HCT116 (cell line): ENCODE results near the gene INCENP. TPM values are rescaled to one million over a fixed set of nuclear protein-coding genes. Genes with fewer than 3 reads are reported as not detected.

Experiments used
- ATAC-seq: fragments of 200-7000 bp; cut with Tn5 transposase; 2 replicates; pipeline ENCODE4 v1.9.1; 2020; ENCODE audit warnings: mild to moderate bottlenecking, moderate library complexity
- BruUV-seq: library from RNA; stranded (reverse); fragments of 400-500 nt; replicated peaks from 2 replicates; lab custom pipeline; 2021; lab: Mats Ljungman, UMichigan
- CTCF ChIA-PET: fragments of 300-600 bp; sonication (Branson Sonifier 250); formaldehyde crosslinking; loops from one replicate; lab custom pipeline; 2021; ENCODE audit warnings: antibody characterized with exemption; lab: Charles Lee
- POLR2A ChIA-PET: fragments of 300-600, 350-600 bp; sonication (Branson Sonifier 250); formaldehyde crosslinking; loops from one replicate; lab custom pipeline; 2021; ENCODE audit warnings: antibody characterized with exemption; lab: Charles Lee
- RAD21 ChIA-PET, 2 experiments: fragments of 300-600 bp; sonication (Branson Sonifier 250); formaldehyde crosslinking; loops; one replicate each; lab custom pipeline; 2023; ENCODE audit warnings: low total read pairs in 2 of 2; ENCODE audit not compliant: uncharacterized antibody in 2 of 2, unreplicated experiment in 2 of 2, low non-redundant PET in 1 of 2; lab: Charles Lee
- DNase-seq: peaks from one replicate; pipeline ENCODE4 v3.0.0-alpha.2; 2010; ENCODE audit warnings: low read depth, low spot score
- H2AFZ ChIP-seq: fragments of 200-600 bp; shearing (Covaris generic), sonication (generic); 2 replicates; pipeline ENCODE4 v1.6.1; 2017; ENCODE audit warnings: low read depth, mixed run types, mixed read lengths, antibody characterized with exemption, low read length; ENCODE audit not compliant: poor library complexity, severe bottlenecking
- H3K27ac ChIP-seq: 2 replicates; pipeline ENCODE4 v1.5.1; 2012; ENCODE audit warnings: low read depth, low read length
- H3K27me3 ChIP-seq: fragments of 200-600 bp; sonication (generic); 2 replicates; pipeline ENCODE4 v1.6.1; 2016; ENCODE audit warnings: mixed run types, low read length, mixed read lengths; ENCODE audit not compliant: insufficient read depth
- H3K36me3 ChIP-seq, 2 experiments: fragments of 200-500 bp in 1 of 2; fragments of 200-600 bp in 1 of 2; sonication (Bioruptor generic) in 1 of 2; sonication (generic) in 1 of 2; 2 replicates each; pipeline versions ENCODE4 v1.5.1 to v1.6.1; 2014 to 2016; ENCODE audit warnings: low read length in 2 of 2, inconsistent platforms in 1 of 2, mixed read lengths in 1 of 2, mixed run types in 1 of 2; ENCODE audit not compliant: insufficient read depth in 2 of 2, control insufficient read depth in 1 of 2
- H3K4me1 ChIP-seq, 2 experiments: fragments of 200-600 bp in 1 of 2; sonication (generic) in 1 of 2; 2 replicates each; pipeline versions ENCODE4 v1.5.1 to v1.6.1; 2012 to 2017; ENCODE audit warnings: low read length in 2 of 2, inconsistent platforms in 1 of 2, mild to moderate bottlenecking in 1 of 2, mixed read lengths in 1 of 2, mixed run types in 1 of 2, moderate library complexity in 1 of 2; ENCODE audit not compliant: insufficient read depth in 2 of 2, control insufficient read depth in 1 of 2
- H3K4me2 ChIP-seq: fragments of 200-600 bp; sonication (generic); 2 replicates; pipeline ENCODE4 v1.6.1; 2017; ENCODE audit warnings: mixed run types, low read length, mixed read lengths
- H3K4me3 ChIP-seq, 2 experiments: fragments of 200-600 bp in 1 of 2; sonication (generic) in 1 of 2; replicated peaks in 1 of 2; 2 replicates each; pipeline ENCODE4 v1.5.1; 2011 to 2016; ENCODE audit warnings: low read length in 2 of 2, control low read depth in 1 of 2, low read depth in 1 of 2, mild to moderate bottlenecking in 1 of 2, mixed read lengths in 1 of 2, mixed run types in 1 of 2
- H3K79me2 ChIP-seq: fragments of 200-600 bp; sonication (generic); 2 replicates; pipeline ENCODE4 v1.6.1; 2017; ENCODE audit warnings: mild to moderate bottlenecking, mixed run types, low read length, moderate library complexity, mixed read lengths; ENCODE audit not compliant: insufficient read depth
- H3K9ac ChIP-seq: fragments of 200-600 bp; sonication (generic); 2 replicates; pipeline ENCODE4 v1.6.1; 2016; ENCODE audit warnings: low read length, mixed read lengths
- H3K9me2 ChIP-seq: fragments of 200-600 bp; sonication (generic), shearing (Covaris generic); 2 replicates; pipeline ENCODE4 v1.6.1; 2017; ENCODE audit warnings: mixed run types, mild to moderate bottlenecking, moderate library complexity; ENCODE audit not compliant: insufficient read depth
- H3K9me3 ChIP-seq, 2 experiments: fragments of 200-500 bp in 1 of 2; fragments of 200-600 bp in 1 of 2; sonication (Bioruptor generic) in 1 of 2; sonication (generic) in 1 of 2; 2 replicates each; pipeline ENCODE4 v1.6.1; 2014 to 2017; ENCODE audit warnings: low read length in 2 of 2, mixed read lengths in 2 of 2, inconsistent platforms in 1 of 2, low read depth in 1 of 2, mild to moderate bottlenecking in 1 of 2, mixed run types in 1 of 2, moderate library complexity in 1 of 2; ENCODE audit not compliant: control insufficient read depth in 1 of 2, insufficient read depth in 1 of 2
- H4K20me1 ChIP-seq: fragments of 200-600 bp; sonication (generic), shearing (Covaris generic); 2 replicates; pipeline ENCODE4 v1.6.1; 2017; ENCODE audit warnings: mixed run types, mild to moderate bottlenecking, moderate library complexity; ENCODE audit not compliant: insufficient read depth
- CBX3 ChIP-seq: IDR thresholded peaks from 2 replicates; pipeline ENCODE4 v1.6.1; 2012; ENCODE audit warnings: low read depth
- EZH2 ChIP-seq: fragments of 200-600 bp; sonication (generic); IDR thresholded peaks from 2 replicates; pipeline ENCODE4 v1.6.1; 2017; ENCODE audit warnings: antibody characterized with exemption, mixed run types
- EZH2phosphoT487 ChIP-seq: fragments of 200-600 bp; IDR thresholded peaks from 2 replicates; pipeline ENCODE4 v1.6.1; 2018; ENCODE audit warnings: antibody characterized with exemption, borderline replicate concordance
- RAD21 ChIP-seq: IDR thresholded peaks from 2 replicates; pipeline ENCODE4 v1.6.1; 2012; ENCODE audit warnings: low read depth, mild to moderate bottlenecking
- SP1 ChIP-seq: IDR thresholded peaks from 2 replicates; pipeline ENCODE4 v1.6.1; 2012; ENCODE audit warnings: low read depth
- YY1 ChIP-seq: IDR thresholded peaks from 2 replicates; pipeline ENCODE4 v1.6.1; 2011; ENCODE audit warnings: low read length, low read depth, moderate library complexity, mild to moderate bottlenecking; ENCODE audit not compliant: insufficient replicate concordance; ENCODE audit errors: extremely low read depth
- ZFX ChIP-seq: fragments of 450-650 bp; IDR thresholded peaks from 2 replicates; pipeline ENCODE4 v1.6.1; 2017
- ZNF274 ChIP-seq: fragments of 200-500 bp; sonication (Bioruptor generic); IDR thresholded peaks from 2 replicates; pipeline ENCODE4 v1.6.1; 2014; ENCODE audit warnings: mild to moderate bottlenecking, low read depth, low read length, inconsistent platforms
- intact Hi-C: fragments of 100-400 bp; cut with micrococcal nuclease; formaldehyde crosslinking; loops from 2 replicates; pipeline ENCODE4 v1.10.0; 2022
- total RNA-seq: library from RNA; stranded (reverse); gene quantifications from one replicate; pipeline ENCODE4 v1.2.1, GENCODE V29; 2021; ENCODE audit not compliant: unreplicated experiment
- TF ChIP-seq, protein P1 (sequence below): IDR thresholded peaks from 2 replicates; pipeline ENCODE4 v1.6.1; 2012; ENCODE audit warnings: low read depth
- TF ChIP-seq, protein P2 (sequence below): IDR thresholded peaks from 2 replicates; pipeline ENCODE4 v1.6.1; 2011; ENCODE audit warnings: mild to moderate bottlenecking, low read length, moderate library complexity; ENCODE audit not compliant: insufficient replicate concordance; ENCODE audit errors: extremely low read depth

Gene INCENP
- total RNA-seq, 1 experiment from 2014 or later = 118 TPM

DNA sequence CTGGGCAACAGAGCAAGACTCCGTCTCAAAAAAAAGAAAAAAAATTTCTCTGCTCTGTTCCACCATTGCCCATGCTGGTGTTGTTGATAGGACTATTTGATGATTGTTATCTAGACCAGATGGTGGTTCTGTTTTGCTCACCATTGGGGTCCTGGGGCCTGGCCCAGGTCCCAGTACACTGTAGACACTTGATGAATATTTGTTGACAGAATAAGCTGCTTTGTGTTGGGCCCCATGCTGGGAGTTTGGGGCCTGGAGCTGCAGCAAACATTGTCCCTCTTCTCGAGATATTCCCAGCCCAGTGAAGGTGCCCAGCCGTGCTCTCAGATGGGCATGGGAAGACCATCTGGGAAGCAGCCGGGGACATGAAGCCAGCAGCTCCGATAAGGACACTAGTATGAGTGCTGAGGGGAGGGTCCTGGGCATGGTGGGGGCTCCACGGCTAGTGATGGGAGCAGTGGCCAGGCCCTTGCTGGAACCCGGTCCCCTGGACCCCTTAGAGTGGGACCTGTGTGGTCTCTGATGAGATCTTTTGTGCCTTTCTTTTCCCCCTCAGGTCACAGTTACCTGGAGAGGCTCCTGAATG, 13.6 kb downstream of the INCENP start:
- H3K4me2 ChIP-seq = no peak overlapping the region
- CTCF ChIA-PET = no interaction called here
- no peaks in the 10 kb centered on the region for H3K9me3 ChIP-seq
- H3K79me2 ChIP-seq = peaks cover 61% of the 10 kb centered on the region
- H3K9ac ChIP-seq = no peak overlapping the region
- no peak for ATAC-seq
- H3K4me3 ChIP-seq = no peak overlapping the region
- intact Hi-C loops = no loop called here
- H3K36me3 ChIP-seq = peaks cover 36 to 37% of the 10 kb centered on the region in 2 experiments; a peak in 3 of 4 replicates
- no peaks in the 10 kb centered on the region for H3K4me1 ChIP-seq
- RAD21 ChIA-PET = no interaction called here
- DNase-seq = no peak
- H2AFZ ChIP-seq = no peak overlapping the region
- no peak overlapping the region for H3K27ac ChIP-seq
- no peaks in the 10 kb centered on the region for H4K20me1 ChIP-seq
- POLR2A ChIA-PET = no interaction called here
- no TSS peak for BruUV-seq
- no peaks in the 10 kb centered on the region for H3K27me3 ChIP-seq
- TF ChIP-seq ZNF274 (no peak), YY1 (no peak), EZH2 (no peak), SP1 (no peak), EZH2phosphoT487 (no peak), RAD21 (no peak), CBX3 (no peak), ZFX (no peak)
- TF ChIP-seq, protein P1, sequence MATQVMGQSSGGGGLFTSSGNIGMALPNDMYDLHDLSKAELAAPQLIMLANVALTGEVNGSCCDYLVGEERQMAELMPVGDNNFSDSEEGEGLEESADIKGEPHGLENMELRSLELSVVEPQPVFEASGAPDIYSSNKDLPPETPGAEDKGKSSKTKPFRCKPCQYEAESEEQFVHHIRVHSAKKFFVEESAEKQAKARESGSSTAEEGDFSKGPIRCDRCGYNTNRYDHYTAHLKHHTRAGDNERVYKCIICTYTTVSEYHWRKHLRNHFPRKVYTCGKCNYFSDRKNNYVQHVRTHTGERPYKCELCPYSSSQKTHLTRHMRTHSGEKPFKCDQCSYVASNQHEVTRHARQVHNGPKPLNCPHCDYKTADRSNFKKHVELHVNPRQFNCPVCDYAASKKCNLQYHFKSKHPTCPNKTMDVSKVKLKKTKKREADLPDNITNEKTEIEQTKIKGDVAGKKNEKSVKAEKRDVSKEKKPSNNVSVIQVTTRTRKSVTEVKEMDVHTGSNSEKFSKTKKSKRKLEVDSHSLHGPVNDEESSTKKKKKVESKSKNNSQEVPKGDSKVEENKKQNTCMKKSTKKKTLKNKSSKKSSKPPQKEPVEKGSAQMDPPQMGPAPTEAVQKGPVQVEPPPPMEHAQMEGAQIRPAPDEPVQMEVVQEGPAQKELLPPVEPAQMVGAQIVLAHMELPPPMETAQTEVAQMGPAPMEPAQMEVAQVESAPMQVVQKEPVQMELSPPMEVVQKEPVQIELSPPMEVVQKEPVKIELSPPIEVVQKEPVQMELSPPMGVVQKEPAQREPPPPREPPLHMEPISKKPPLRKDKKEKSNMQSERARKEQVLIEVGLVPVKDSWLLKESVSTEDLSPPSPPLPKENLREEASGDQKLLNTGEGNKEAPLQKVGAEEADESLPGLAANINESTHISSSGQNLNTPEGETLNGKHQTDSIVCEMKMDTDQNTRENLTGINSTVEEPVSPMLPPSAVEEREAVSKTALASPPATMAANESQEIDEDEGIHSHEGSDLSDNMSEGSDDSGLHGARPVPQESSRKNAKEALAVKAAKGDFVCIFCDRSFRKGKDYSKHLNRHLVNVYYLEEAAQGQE = no peak
- TF ChIP-seq, protein P2, sequence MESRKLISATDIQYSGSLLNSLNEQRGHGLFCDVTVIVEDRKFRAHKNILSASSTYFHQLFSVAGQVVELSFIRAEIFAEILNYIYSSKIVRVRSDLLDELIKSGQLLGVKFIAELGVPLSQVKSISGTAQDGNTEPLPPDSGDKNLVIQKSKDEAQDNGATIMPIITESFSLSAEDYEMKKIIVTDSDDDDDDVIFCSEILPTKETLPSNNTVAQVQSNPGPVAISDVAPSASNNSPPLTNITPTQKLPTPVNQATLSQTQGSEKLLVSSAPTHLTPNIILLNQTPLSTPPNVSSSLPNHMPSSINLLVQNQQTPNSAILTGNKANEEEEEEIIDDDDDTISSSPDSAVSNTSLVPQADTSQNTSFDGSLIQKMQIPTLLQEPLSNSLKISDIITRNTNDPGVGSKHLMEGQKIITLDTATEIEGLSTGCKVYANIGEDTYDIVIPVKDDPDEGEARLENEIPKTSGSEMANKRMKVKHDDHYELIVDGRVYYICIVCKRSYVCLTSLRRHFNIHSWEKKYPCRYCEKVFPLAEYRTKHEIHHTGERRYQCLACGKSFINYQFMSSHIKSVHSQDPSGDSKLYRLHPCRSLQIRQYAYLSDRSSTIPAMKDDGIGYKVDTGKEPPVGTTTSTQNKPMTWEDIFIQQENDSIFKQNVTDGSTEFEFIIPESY = no peak
- no peaks in the 10 kb centered on the region for H3K9me2 ChIP-seq
